Suprapubic skin (tissue), 4 donors: Measurements from ENCODE around the gene LARP4B. TPM values are rescaled to one million over a fixed set of nuclear protein-coding genes. Genes with fewer than 3 reads are reported as not detected.

Experiments used
- DNase-seq, 2 donors: peaks; one replicate each; pipeline ENCODE4 v3.0.0-alpha.2; 2019; ENCODE audit warnings: low spot score in 2 of 2
- H3K27ac ChIP-seq: fragments of 200-600 bp; sonication (generic); one replicate; pipeline ENCODE4 v1.5.1; 2019
- H3K27me3 ChIP-seq: fragments of 200-600 bp; sonication (generic); one replicate; pipeline ENCODE4 v1.5.1; 2019
- H3K36me3 ChIP-seq: fragments of 200-600 bp; sonication (generic); one replicate; pipeline ENCODE4 v1.5.1; 2019
- H3K4me1 ChIP-seq: fragments of 200-600 bp; sonication (generic); one replicate; pipeline ENCODE4 v1.5.1; 2019
- H3K4me3 ChIP-seq: fragments of 200-600 bp; sonication (generic); one replicate; pipeline ENCODE4 v1.5.1; 2019; ENCODE audit warnings: mild to moderate bottlenecking
- H3K9me3 ChIP-seq: fragments of 200-600 bp; sonication (generic); one replicate; pipeline ENCODE4 v1.5.1; 2019
- CTCF ChIP-seq, 2 donors: fragments of 200-600 bp in 1 of 2; fragments of 450-650 bp in 1 of 2; sonication (generic) in 1 of 2; IDR thresholded peaks; one replicate each; pipeline ENCODE4 v1.5.1; 2016 to 2019; ENCODE audit warnings: antibody characterized with exemption in 2 of 2, mild to moderate bottlenecking in 1 of 2, moderate library complexity in 1 of 2
- EP300 ChIP-seq: sonication (generic); formaldehyde crosslinking; IDR thresholded peaks from one replicate; pipeline ENCODE4 v1.6.1; 2017; ENCODE audit warnings: antibody characterized with exemption
- POLR2A ChIP-seq, 2 donors: fragments of 450-650 bp; IDR thresholded peaks; one replicate each; pipeline ENCODE4 v1.6.1; 2017; ENCODE audit warnings: antibody characterized with exemption in 2 of 2, mild to moderate bottlenecking in 2 of 2, moderate library complexity in 2 of 2
- POLR2AphosphoS5 ChIP-seq, 3 donors: sonication (generic); formaldehyde crosslinking; IDR thresholded peaks; one replicate each; pipeline ENCODE4 v1.6.1; 2017; ENCODE audit warnings: antibody characterized with exemption in 3 of 3
- WGBS: methylation state at CpG from one replicate; pipeline ENCODE4 v1.1.5; 2018; 5-methylcytosine and 5-hydroxymethylcytosine counted together
- total RNA-seq, 4 donors: library from RNA; depleted of rRNA; stranded (reverse); fragments of >200 nt; gene quantifications; one replicate each; pipeline ENCODE4 v1.1.0, GENCODE V29; 2016

The LARP4B gene
- total RNA-seq, 4 donors from 2014 or later, result 53.5 to 100 (median 69.7) TPM

GRCh38 chr10:926075-926698 lies 5.3 kb downstream of the LARP4B start:
- WGBS, result 53% methylated on average over 4 of the region's 4 CpGs
- H3K36me3 ChIP-seq, result peaks cover 8% of the 10 kb centered on the region
- peaks cover 46% of the 10 kb centered on the region for H3K4me1 ChIP-seq
- no peak for DNase-seq
- no peak overlapping the region for H3K27ac ChIP-seq
- H3K4me3 ChIP-seq, result no peak overlapping the region
- no peaks in the 10 kb centered on the region for H3K9me3 ChIP-seq
- H3K27me3 ChIP-seq, result no peaks in the 10 kb centered on the region
- TF ChIP-seq POLR2A (IDR thresholded peaks at IDR 0.05) (no peak), CTCF (IDR thresholded peaks at IDR 0.05) (no peak), EP300 (no peak), POLR2AphosphoS5 (IDR thresholded peaks at IDR 0.05) (no peak)

- Histone ChIP-seq H3K27ac (no peak overlapping the region), H3K4me1 (peaks cover 36% of the 10 kb centered on the region), H3K9me3 (no peaks in the 10 kb centered on the region), H3K27me3 (no peaks in the 10 kb centered on the region), H3K36me3 (peaks cover 8% of the 10 kb centered on the region), H3K4me3 (no peak overlapping the region)
- 89% methylated on average over 4 of the region's 4 CpGs for WGBS
- DNase-seq, result no peak
- TF ChIP-seq POLR2A (IDR thresholded peaks at IDR 0.05) (no peak), POLR2AphosphoS5 (IDR thresholded peaks at IDR 0.05) (no peak), EP300 (no peak), CTCF (IDR thresholded peaks at IDR 0.05) (no peak)
Measured at GRCh38 chr10:924524-924859, 7.0 kb downstream of the LARP4B start.

GRCh38 chr10:923844-924523 lies 7.5 kb downstream of the LARP4B start:
- no peak overlapping the region for H3K4me3 ChIP-seq
- H3K36me3 ChIP-seq, result peaks cover 8% of the 10 kb centered on the region
- no peaks in the 10 kb centered on the region for H3K9me3 ChIP-seq
- DNase-seq, result no peak
- no peak overlapping the region for H3K27ac ChIP-seq
- peaks cover 31% of the 10 kb centered on the region for H3K4me1 ChIP-seq
- TF ChIP-seq POLR2AphosphoS5 (IDR thresholded peaks at IDR 0.05) (no peak), EP300 (no peak)
- H3K27me3 ChIP-seq, result no peaks in the 10 kb centered on the region
- WGBS, result 85% methylated on average over 8 of the region's 8 CpGs

GRCh38 chr10:921471-922414 lies 9.8 kb downstream of the LARP4B start:
- H3K36me3 ChIP-seq, result peaks cover 8% of the 10 kb centered on the region
- no peaks in the 10 kb centered on the region for H3K27me3 ChIP-seq
- H3K9me3 ChIP-seq, result no peaks in the 10 kb centered on the region
- TF ChIP-seq CTCF (IDR thresholded peaks at IDR 0.05), result no peak
- no peak for TF ChIP-seq POLR2A (IDR thresholded peaks at IDR 0.05)
- no peak for TF ChIP-seq EP300
- TF ChIP-seq POLR2AphosphoS5 (IDR thresholded peaks at IDR 0.05), result no peak
- no peak for DNase-seq
- WGBS, result 95% methylated on average over 14 of the region's 14 CpGs
- H3K4me3 ChIP-seq, result no peak overlapping the region
- H3K4me1 ChIP-seq, result peaks cover 16% of the 10 kb centered on the region
- no peak overlapping the region for H3K27ac ChIP-seq

GRCh38 chr10:920450-920849 lies 11.1 kb downstream of the LARP4B start:
- Histone ChIP-seq H3K9me3 (no peaks in the 10 kb centered on the region), H3K4me1 (peaks cover 8% of the 10 kb centered on the region), H3K4me3 (no peak overlapping the region), H3K36me3 (peaks cover 3% of the 10 kb centered on the region), H3K27me3 (no peaks in the 10 kb centered on the region), H3K27ac (no peak overlapping the region)
- no peak for DNase-seq
- no peak for TF ChIP-seq CTCF (IDR thresholded peaks at IDR 0.05)
- TF ChIP-seq POLR2A (IDR thresholded peaks at IDR 0.05), result no peak
- TF ChIP-seq EP300, result no peak
- TF ChIP-seq POLR2AphosphoS5 (IDR thresholded peaks at IDR 0.05), result no peak
- WGBS, result 89% methylated on average over 3 of the region's 3 CpGs
